ENCODE results near the gene PCSK5. TPM values are rescaled to one million over a fixed set of nuclear protein-coding genes. Genes with fewer than 3 reads are reported as not detected.

PCSK5 gene
- total RNA-seq, 1 donor from 2014 or later = 18.3 TPM

- H3K4me3 Mint-ChIP-seq (ENCODE audit: unreplicated experiment) = no peak overlapping the region
- no peaks in the 10 kb centered on the region for H3K9me3 Mint-ChIP-seq (ENCODE audit: unreplicated experiment)
- H3K27ac Mint-ChIP-seq (ENCODE audit: unreplicated experiment) = no peak overlapping the region
- H3K4me1 Mint-ChIP-seq (ENCODE audit: unreplicated experiment) = peaks cover 23% of the 10 kb centered on the region
- H3K36me3 Mint-ChIP-seq (ENCODE audit: unreplicated experiment) = peaks cover 2% of the 10 kb centered on the region
- H3K27me3 Mint-ChIP-seq (ENCODE audit: unreplicated experiment) = no peaks in the 10 kb centered on the region
- TF ChIP-seq CTCF (IDR thresholded peaks at IDR 0.05) = no peak
- DNase-seq (ENCODE audit: extremely low spot score, unreplicated experiment) = no peak
These were observed 86.1 kb downstream of the PCSK5 start for GRCh38 chr9:75976549-75976948.

- Mint-ChIP-seq H3K36me3 (ENCODE audit: unreplicated experiment) (no peaks in the 10 kb centered on the region), H3K9me3 (ENCODE audit: unreplicated experiment) (no peaks in the 10 kb centered on the region), H3K27me3 (ENCODE audit: unreplicated experiment) (no peaks in the 10 kb centered on the region), H3K4me3 (ENCODE audit: unreplicated experiment) (no peak overlapping the region), H3K4me1 (ENCODE audit: unreplicated experiment) (peaks cover 17% of the 10 kb centered on the region), H3K27ac (ENCODE audit: unreplicated experiment) (no peak overlapping the region)
- DNase-seq (ENCODE audit: extremely low spot score, unreplicated experiment) = no peak
- peak; percentile 24 for TF ChIP-seq CTCF (IDR thresholded peaks at IDR 0.05)
These were observed 88.9 kb downstream of the PCSK5 start for GRCh38 chr9:75979362-75979761.

- H3K36me3 Mint-ChIP-seq (ENCODE audit: unreplicated experiment) = peaks cover 5% of the 10 kb centered on the region
- no peak overlapping the region for H3K4me3 Mint-ChIP-seq (ENCODE audit: unreplicated experiment)
- no peaks in the 10 kb centered on the region for H3K27me3 Mint-ChIP-seq (ENCODE audit: unreplicated experiment)
- no peak for TF ChIP-seq CTCF (IDR thresholded peaks at IDR 0.05)
- H3K4me1 Mint-ChIP-seq (ENCODE audit: unreplicated experiment) = no peaks in the 10 kb centered on the region
- H3K27ac Mint-ChIP-seq (ENCODE audit: unreplicated experiment) = no peak overlapping the region
- H3K9me3 Mint-ChIP-seq (ENCODE audit: unreplicated experiment) = no peaks in the 10 kb centered on the region
- no peak for DNase-seq (ENCODE audit: extremely low spot score, unreplicated experiment)
These were observed 93.0 kb downstream of the PCSK5 start for GRCh38 chr9:75983319-75984045.

GRCh38 chr9:75985515-75985914 lies 95.0 kb downstream of the PCSK5 start:
- H3K27me3 Mint-ChIP-seq (ENCODE audit: unreplicated experiment) = no peaks in the 10 kb centered on the region
- DNase-seq (ENCODE audit: extremely low spot score, unreplicated experiment) = no peak
- no peaks in the 10 kb centered on the region for H3K9me3 Mint-ChIP-seq (ENCODE audit: unreplicated experiment)
- no peak overlapping the region for H3K4me3 Mint-ChIP-seq (ENCODE audit: unreplicated experiment)
- no peak for TF ChIP-seq CTCF (IDR thresholded peaks at IDR 0.05)
- H3K36me3 Mint-ChIP-seq (ENCODE audit: unreplicated experiment) = peaks cover 5% of the 10 kb centered on the region
- H3K4me1 Mint-ChIP-seq (ENCODE audit: unreplicated experiment) = no peaks in the 10 kb centered on the region
- H3K27ac Mint-ChIP-seq (ENCODE audit: unreplicated experiment) = no peak overlapping the region

GRCh38 chr9:75988663-75989062 lies 98.2 kb downstream of the PCSK5 start:
- no peak overlapping the region for H3K4me3 Mint-ChIP-seq (ENCODE audit: unreplicated experiment)
- no peak for DNase-seq (ENCODE audit: extremely low spot score, unreplicated experiment)
- H3K9me3 Mint-ChIP-seq (ENCODE audit: unreplicated experiment) = no peaks in the 10 kb centered on the region
- peaks cover 6% of the 10 kb centered on the region for H3K4me1 Mint-ChIP-seq (ENCODE audit: unreplicated experiment)
- peaks cover 5% of the 10 kb centered on the region for H3K36me3 Mint-ChIP-seq (ENCODE audit: unreplicated experiment)
- no peak overlapping the region for H3K27ac Mint-ChIP-seq (ENCODE audit: unreplicated experiment)
- no peak for TF ChIP-seq CTCF (IDR thresholded peaks at IDR 0.05)
- no peaks in the 10 kb centered on the region for H3K27me3 Mint-ChIP-seq (ENCODE audit: unreplicated experiment)
